Measurements from ENCODE around the gene PPP1R12C.

Gene PPP1R12C

GRCh38 chr19:55146705-55147273 lies 29.4 kb upstream of the PPP1R12C start:
- no peak for DNase-seq (ENCODE audit: low spot score)

- no peak for DNase-seq (ENCODE audit: low spot score)
These were observed 28.8 kb upstream of the PPP1R12C start for GRCh38 chr19:55146078-55146704.

- DNase-seq (ENCODE audit: low spot score): no peak
These were observed 27.8 kb upstream of the PPP1R12C start for GRCh38 chr19:55145232-55145631.

- no peak for DNase-seq (ENCODE audit: low spot score)
These were observed 24.3 kb upstream of the PPP1R12C start for GRCh38 chr19:55141696-55142095.

GRCh38 chr19:55137915-55138314 lies 20.5 kb upstream of the PPP1R12C start:
- no peak for DNase-seq (ENCODE audit: low spot score)

GRCh38 chr19:55136399-55137102 lies 19.1 kb upstream of the PPP1R12C start:
- DNase-seq (ENCODE audit: low spot score): no peak

- no peak for DNase-seq (ENCODE audit: low spot score)
These were observed 17.3 kb upstream of the PPP1R12C start for GRCh38 chr19:55134736-55135135.

GRCh38 chr19:55133639-55134444 lies 16.4 kb upstream of the PPP1R12C start:
- no peak for DNase-seq (ENCODE audit: low spot score)

GRCh38 chr19:55132453-55133129 lies 15.2 kb upstream of the PPP1R12C start:
- no peak for DNase-seq (ENCODE audit: low spot score)

GRCh38 chr19:55131421-55131820 lies 14.0 kb upstream of the PPP1R12C start:
- no peak for DNase-seq (ENCODE audit: low spot score)

GRCh38 chr19:55119053-55119452 lies 1.6 kb upstream of the PPP1R12C start:
- no peak for DNase-seq (ENCODE audit: low spot score)

GRCh38 chr19:55118401-55118991 lies 1.1 kb upstream of the PPP1R12C start:
- DNase-seq (ENCODE audit: low spot score): peak; percentile 75

- DNase-seq (ENCODE audit: low spot score): peak; percentile 99
These were observed 390 bp upstream of the PPP1R12C start for GRCh38 chr19:55117663-55118391.

- peak; percentile 74 for DNase-seq (ENCODE audit: low spot score)
These were observed 1.1 kb downstream of the PPP1R12C start for GRCh38 chr19:55116232-55116858.

- DNase-seq (ENCODE audit: low spot score): no peak
These were observed 1.9 kb downstream of the PPP1R12C start for GRCh38 chr19:55115446-55116065.

- DNase-seq (ENCODE audit: low spot score): no peak
These were observed 2.8 kb downstream of the PPP1R12C start for GRCh38 chr19:55114566-55115145.

GRCh38 chr19:55113570-55114039 lies 3.8 kb downstream of the PPP1R12C start:
- DNase-seq (ENCODE audit: low spot score): peak; percentile 30

GRCh38 chr19:55112777-55113569 lies 4.5 kb downstream of the PPP1R12C start:
- no peak for DNase-seq (ENCODE audit: low spot score)

Measured in pons (tissue), 1 donor.